ENCODE results near the gene KLF12. TPM values are rescaled to one million over a fixed set of nuclear protein-coding genes. Genes with fewer than 3 reads are reported as not detected.

Gene KLF12
- total and polyA plus RNA-seq, 2 donors (not counting 3 experiments of a cell fraction or from before 2014, with no cell fraction given), result 16.0 to 25.9 TPM

DNA sequence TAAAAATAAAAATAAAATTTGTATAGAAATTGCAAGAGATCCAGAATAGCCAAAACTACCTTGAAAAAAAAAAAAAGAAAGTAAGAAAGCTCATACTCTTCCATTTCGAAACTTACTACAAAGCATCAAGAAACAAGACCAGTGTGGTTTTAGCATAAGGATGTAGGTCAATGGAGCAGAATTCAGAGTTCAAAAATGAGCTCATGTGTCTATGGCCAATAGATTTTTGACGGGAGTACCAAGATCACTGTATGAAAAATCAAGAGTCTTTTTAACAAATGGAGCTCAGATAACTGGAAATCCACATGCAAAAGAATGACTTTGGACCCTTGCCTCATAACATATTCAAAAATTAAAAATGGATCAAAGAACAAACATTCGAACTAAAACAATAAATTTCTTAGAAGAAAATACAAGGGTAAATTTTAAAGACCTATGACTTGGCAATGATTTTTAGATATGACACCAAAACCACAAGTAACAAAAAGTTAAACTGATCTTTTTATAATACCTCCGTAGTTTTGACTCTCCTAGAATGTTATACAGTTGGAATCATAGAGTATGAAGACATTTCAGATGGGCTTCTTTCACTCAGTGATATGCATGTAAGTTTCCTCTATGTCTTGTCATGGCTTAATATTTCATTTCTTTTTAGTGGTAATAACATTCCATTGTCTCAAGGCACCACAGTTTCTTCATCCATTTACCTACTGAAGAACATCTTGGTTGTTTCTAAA is 43.2 kb downstream of the KLF12 start:
- TF ChIP-seq, protein P1, sequence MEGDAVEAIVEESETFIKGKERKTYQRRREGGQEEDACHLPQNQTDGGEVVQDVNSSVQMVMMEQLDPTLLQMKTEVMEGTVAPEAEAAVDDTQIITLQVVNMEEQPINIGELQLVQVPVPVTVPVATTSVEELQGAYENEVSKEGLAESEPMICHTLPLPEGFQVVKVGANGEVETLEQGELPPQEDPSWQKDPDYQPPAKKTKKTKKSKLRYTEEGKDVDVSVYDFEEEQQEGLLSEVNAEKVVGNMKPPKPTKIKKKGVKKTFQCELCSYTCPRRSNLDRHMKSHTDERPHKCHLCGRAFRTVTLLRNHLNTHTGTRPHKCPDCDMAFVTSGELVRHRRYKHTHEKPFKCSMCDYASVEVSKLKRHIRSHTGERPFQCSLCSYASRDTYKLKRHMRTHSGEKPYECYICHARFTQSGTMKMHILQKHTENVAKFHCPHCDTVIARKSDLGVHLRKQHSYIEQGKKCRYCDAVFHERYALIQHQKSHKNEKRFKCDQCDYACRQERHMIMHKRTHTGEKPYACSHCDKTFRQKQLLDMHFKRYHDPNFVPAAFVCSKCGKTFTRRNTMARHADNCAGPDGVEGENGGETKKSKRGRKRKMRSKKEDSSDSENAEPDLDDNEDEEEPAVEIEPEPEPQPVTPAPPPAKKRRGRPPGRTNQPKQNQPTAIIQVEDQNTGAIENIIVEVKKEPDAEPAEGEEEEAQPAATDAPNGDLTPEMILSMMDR (IDR thresholded peaks at IDR 0.05; ENCODE audit: extremely low read depth in 1 of 2, insufficient read depth in 1 of 2, low read depth in 1 of 2, low read length in 2 of 2), result no peak
- TF ChIP-seq GATA2 (IDR thresholded peaks at IDR 0.05; ENCODE audit: insufficient read depth, insufficient read length, low read depth, low read length) (no peak), JUN (IDR thresholded peaks at IDR 0.05; ENCODE audit: borderline replicate concordance, insufficient read depth, insufficient read length, low read depth) (no peak), EZH2 (IDR thresholded peaks at IDR 0.05; ENCODE audit: borderline replicate concordance, low read depth, low read length, severe bottlenecking) (no peak), FOS (IDR thresholded peaks at IDR 0.05; ENCODE audit: borderline replicate concordance, insufficient read depth, low read length) (no peak), MYC (IDR thresholded peaks at IDR 0.05; ENCODE audit: low read depth, low read length) (no peak)
- TF ChIP-seq, protein P2, sequence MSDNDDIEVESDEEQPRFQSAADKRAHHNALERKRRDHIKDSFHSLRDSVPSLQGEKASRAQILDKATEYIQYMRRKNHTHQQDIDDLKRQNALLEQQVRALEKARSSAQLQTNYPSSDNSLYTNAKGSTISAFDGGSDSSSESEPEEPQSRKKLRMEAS (IDR thresholded peaks at IDR 0.05; ENCODE audit: insufficient read depth, insufficient read length), result no peak
- dilution Hi-C loops (cut with MboI; ENCODE audit: extremely low pct_ligation_motif_present, low sequenced_read_pairs) (no loop called here), intact Hi-C loops (cut with micrococcal nuclease) (no loop called here)
- Histone ChIP-seq H3K27me3 (ENCODE audit: control insufficient read depth in 2 of 2, insufficient read depth in 2 of 2, low read length in 2 of 2) (no peaks in the 10 kb centered on the region), H3K36me3 (ENCODE audit: control insufficient read depth in 2 of 2, extremely low read depth in 1 of 2, insufficient read depth in 2 of 2, low read length in 2 of 2) (no peaks in the 10 kb centered on the region), H3K4me3 (replicated peaks in 1 of 3; ENCODE audit: insufficient read depth in 1 of 3, low read depth in 1 of 3, low read length in 3 of 3) (no peak overlapping the region), H4K20me1 (replicated peaks; ENCODE audit: control insufficient read depth, extremely low read depth, insufficient read depth, low read length) (peaks cover 12% of the 10 kb centered on the region), H2AFZ (ENCODE audit: low read depth, low read length) (no peak overlapping the region), H3K4me2 (ENCODE audit: insufficient read depth, low read length) (no peak overlapping the region), H3K9ac (replicated peaks; ENCODE audit: extremely low read depth, insufficient read depth, low read length) (no peak overlapping the region), H3K4me1 (ENCODE audit: control insufficient read depth, extremely low read depth, insufficient read depth, low read length) (peaks cover 3% of the 10 kb centered on the region), H3K9me3 (replicated peaks; ENCODE audit: control insufficient read depth, insufficient read depth, low read length) (no peaks in the 10 kb centered on the region), H3K79me2 (ENCODE audit: control insufficient read depth, insufficient read depth, low read length) (peaks cover 56% of the 10 kb centered on the region), H3K9me1 (replicated peaks; ENCODE audit: control insufficient read depth, extremely low read depth, insufficient read depth, low read length) (no peaks in the 10 kb centered on the region), H3K27ac (ENCODE audit: insufficient read depth, low read depth, low read length) (no peak overlapping the region)
- FAIRE-seq (no peak), DNase-seq (ENCODE audit: low read depth, low spot score) (no peak)
- POLR2A ChIA-PET, result no interaction called here
- BruUV-seq (replicated peaks), result no TSS peak
- CTCF ChIA-PET, result interaction anchor here (0.6 to 0.7 kb wide), 2 partner anchors 163 to 198 kb away, joined by 3 to 4 read pairs; no protein-coding TSS in a partner anchor

Measured in endothelial cell of umbilical vein (primary cell).